Calu3 (cell line): ENCODE data around the gene PAK4. TPM values are rescaled to one million over a fixed set of nuclear protein-coding genes. Genes with fewer than 3 reads are reported as not detected.
"Not testable (repeated sequence)": the region's sequence is repeated elsewhere in the genome, so short reads cannot be mapped to it uniquely, and the experiment has no call there.

Experiments used
- BruUV-seq: library from RNA; stranded (reverse); fragments of 400-500 nt; replicated peaks from 2 replicates; lab custom pipeline; 2021; lab: Mats Ljungman, UMichigan
- CTCF ChIA-PET: fragments of 300-600 bp; sonication (Branson Sonifier 250); formaldehyde crosslinking; loops from one replicate; lab custom pipeline; 2022; ENCODE audit warnings: antibody characterized with exemption; lab: Charles Lee
- DNase-seq: peaks from one replicate; pipeline ENCODE4 v3.0.0; 2022
- H3K27ac Mint-ChIP-seq: one replicate; pipeline ENCODE4 v1.8.0; 2022; ENCODE audit warnings: mixed read lengths; ENCODE audit not compliant: unreplicated experiment
- H3K27me3 Mint-ChIP-seq: one replicate; pipeline ENCODE4 v1.8.0; 2022; ENCODE audit warnings: mixed read lengths; ENCODE audit not compliant: unreplicated experiment
- H3K36me3 Mint-ChIP-seq: one replicate; pipeline ENCODE4 v1.8.0; 2022; ENCODE audit warnings: mild to moderate bottlenecking, moderate library complexity, mixed read lengths; ENCODE audit not compliant: insufficient read depth, unreplicated experiment
- H3K4me1 Mint-ChIP-seq: one replicate; pipeline ENCODE4 v1.8.0; 2022; ENCODE audit warnings: mild to moderate bottlenecking, low read depth, mixed read lengths; ENCODE audit not compliant: unreplicated experiment
- H3K4me3 Mint-ChIP-seq: one replicate; pipeline ENCODE4 v1.8.0; 2022; ENCODE audit warnings: mild to moderate bottlenecking, low read depth, moderate library complexity, mixed read lengths; ENCODE audit not compliant: unreplicated experiment
- H3K9me3 Mint-ChIP-seq: one replicate; pipeline ENCODE4 v1.8.0; 2022; ENCODE audit warnings: low read depth, mixed read lengths; ENCODE audit not compliant: unreplicated experiment
- CTCF ChIP-seq: fragments of 200-600 bp; IDR thresholded peaks from one replicate; pipeline ENCODE4 v1.8.0; 2022; ENCODE audit warnings: antibody characterized with exemption; ENCODE audit not compliant: unreplicated experiment
- intact Hi-C: fragments of 100-400 bp; cut with micrococcal nuclease; formaldehyde crosslinking; loops from one replicate; pipeline ENCODE4 v1.10.0; 2022; ENCODE audit not compliant: unreplicated experiment
- total RNA-seq: library from RNA; stranded (reverse); gene quantifications from 2 replicates; pipeline ENCODE4 v1.2.3, GENCODE V29; 2022

PAK4 gene
- total RNA-seq, 1 experiment from 2014 or later = 75.7 TPM

- no TSS peak for BruUV-seq
- no peak for TF ChIP-seq CTCF
- no peak for DNase-seq
- H3K27ac Mint-ChIP-seq = no peak overlapping the region
- no peaks in the 10 kb centered on the region for H3K9me3 Mint-ChIP-seq
- intact Hi-C loops = no loop called here
- CTCF ChIA-PET = interaction anchor here (0.7 to 1.2 kb wide), 2 partner anchors 14 to 108 kb away, joined by 3 to 12 read pairs; no protein-coding TSS in a partner anchor
- H3K4me1 Mint-ChIP-seq = peaks cover 14% of the 10 kb centered on the region
- H3K27me3 Mint-ChIP-seq = no peaks in the 10 kb centered on the region
- H3K4me3 Mint-ChIP-seq = no peak overlapping the region
- peaks cover 25% of the 10 kb centered on the region for H3K36me3 Mint-ChIP-seq
Observed at GRCh38 chr19:39087907-39088686, 37.5 kb upstream of the PAK4 start.

- H3K27me3 Mint-ChIP-seq, H3K36me3 Mint-ChIP-seq, H3K9me3 Mint-ChIP-seq, H3K27ac Mint-ChIP-seq, intact Hi-C loops, H3K4me3 Mint-ChIP-seq, BruUV-seq, DNase-seq: not testable (repeated sequence)
- H3K4me1 Mint-ChIP-seq = peaks cover 15% of the 10 kb centered on the region
- CTCF ChIA-PET = interaction anchor here (1.0 kb wide), 1 partner anchor 16 kb away, joined by 5 read pairs; no protein-coding TSS in a partner anchor
Observed at GRCh38 chr19:39090016-39090415, 35.6 kb upstream of the PAK4 start.

GRCh38 chr19:39090881-39091280 lies 34.7 kb upstream of the PAK4 start:
- Mint-ChIP-seq H3K4me1 (peaks cover 8% of the 10 kb centered on the region), H3K4me3 (no peak overlapping the region), H3K9me3 (no peaks in the 10 kb centered on the region), H3K27me3 (no peaks in the 10 kb centered on the region), H3K27ac (no peak overlapping the region), H3K36me3 (no peaks in the 10 kb centered on the region)
- CTCF ChIA-PET = interaction anchor here (0.5 to 1.0 kb wide), 3 partner anchors 12 to 286 kb away, joined by 4 to 5 read pairs (median 4); no protein-coding TSS in a partner anchor
- DNase-seq = no peak
- BruUV-seq = no TSS peak
- no peak for TF ChIP-seq CTCF
- intact Hi-C loops = no loop called here

GRCh38 chr19:39095799-39096540 lies 29.6 kb upstream of the PAK4 start:
- CTCF ChIA-PET, H3K27me3 Mint-ChIP-seq, H3K36me3 Mint-ChIP-seq, intact Hi-C loops, H3K4me3 Mint-ChIP-seq, DNase-seq, H3K27ac Mint-ChIP-seq, BruUV-seq, H3K4me1 Mint-ChIP-seq, H3K9me3 Mint-ChIP-seq: not testable (repeated sequence)

GRCh38 chr19:39097299-39097698 lies 28.3 kb upstream of the PAK4 start:
- CTCF ChIA-PET = interaction anchor here (0.7 kb wide), 1 partner anchor 19 kb away, joined by 3 read pairs; no protein-coding TSS in a partner anchor
- no peaks in the 10 kb centered on the region for H3K27me3 Mint-ChIP-seq

More at GRCh38 chr19:39097299-39097698, 28.3 kb upstream of the PAK4 start:
- intact Hi-C loops = no loop called here
- Mint-ChIP-seq H3K36me3 (peaks cover 5% of the 10 kb centered on the region), H3K9me3 (no peaks in the 10 kb centered on the region), H3K27ac (no peak overlapping the region), H3K4me3 (no peak overlapping the region), H3K4me1 (peaks cover 8% of the 10 kb centered on the region)
- BruUV-seq = no TSS peak
- no peak for TF ChIP-seq CTCF
- no peak for DNase-seq
